Neuronal stem cell (in vitro differentiated cells): ENCODE measurements around the gene PDGFRA. TPM values are rescaled to one million over a fixed set of nuclear protein-coding genes. Genes with fewer than 3 reads are reported as not detected.

Experiments used
- DNase-seq: peaks from one replicate; pipeline ENCODE4 v3.0.0-alpha.2; 2013; ENCODE audit warnings: low spot score
- H2AFZ ChIP-seq: one replicate; pipeline ENCODE4 v1.6.1; 2013; ENCODE audit warnings: mild to moderate bottlenecking, low read length, inconsistent platforms
- H2AK5ac ChIP-seq: 2 replicates; pipeline ENCODE4 v1.6.1; 2013; ENCODE audit warnings: low read depth, mild to moderate bottlenecking, inconsistent platforms, low read length, moderate library complexity, mixed read lengths
- H2BK120ac ChIP-seq: 2 replicates; pipeline ENCODE4 v1.6.1; 2013; ENCODE audit warnings: low read depth, mild to moderate bottlenecking, inconsistent platforms, low read length, moderate library complexity, mixed read lengths
- H2BK12ac ChIP-seq: one replicate; pipeline ENCODE4 v1.6.1; 2013; ENCODE audit warnings: low read length, inconsistent platforms
- H2BK15ac ChIP-seq: 2 replicates; pipeline ENCODE4 v1.6.1; 2013; ENCODE audit warnings: mild to moderate bottlenecking, low read length, inconsistent platforms, mixed read lengths
- H2BK5ac ChIP-seq: one replicate; pipeline ENCODE4 v1.6.1; 2013; ENCODE audit warnings: inconsistent platforms, mild to moderate bottlenecking, low read length, moderate library complexity
- H3K14ac ChIP-seq: one replicate; pipeline ENCODE4 v1.6.1; 2013; ENCODE audit warnings: low read length, inconsistent platforms
- H3K18ac ChIP-seq: 2 replicates; pipeline ENCODE4 v1.6.1; 2013; ENCODE audit warnings: low read length, inconsistent platforms
- H3K23ac ChIP-seq: 2 replicates; pipeline ENCODE4 v1.6.1; 2013; ENCODE audit warnings: low read depth, mild to moderate bottlenecking, mixed read lengths, low read length, inconsistent platforms; ENCODE audit not compliant: poor library complexity
- H3K27ac ChIP-seq: replicated peaks from 3 replicates; pipeline ENCODE4 v1.5.1; 2013; ENCODE audit warnings: low read length, inconsistent platforms
- H3K27me3 ChIP-seq, 3 experiments: 2 replicates each; pipeline ENCODE4 v1.6.1; 2013; ENCODE audit warnings: low read length in 3 of 3, mild to moderate bottlenecking in 2 of 3, inconsistent platforms in 1 of 3, low read depth in 1 of 3, mixed read lengths in 1 of 3, moderate library complexity in 1 of 3; ENCODE audit not compliant: control insufficient read depth in 3 of 3, insufficient read depth in 3 of 3
- H3K36me3 ChIP-seq, 2 donors: replicated peaks in 1 of 2; 2 replicates each; pipeline ENCODE4 v1.6.1; 2013; ENCODE audit warnings: low read length in 2 of 2; ENCODE audit not compliant: control insufficient read depth in 2 of 2, insufficient read depth in 2 of 2
- H3K4ac ChIP-seq: 2 replicates; pipeline ENCODE4 v1.6.1; 2013; ENCODE audit warnings: inconsistent platforms, mild to moderate bottlenecking, low read length, moderate library complexity
- H3K4me1 ChIP-seq, 2 donors: 1 replicate in 1 of 2; 2 replicates in 1 of 2; pipeline ENCODE4 v1.6.1; 2013; ENCODE audit warnings: low read length in 2 of 2, low read depth in 1 of 2; ENCODE audit not compliant: control insufficient read depth in 2 of 2, insufficient read depth in 1 of 2
- H3K4me2 ChIP-seq: one replicate; pipeline ENCODE4 v1.6.1; 2013; ENCODE audit warnings: mild to moderate bottlenecking, low read length, inconsistent platforms; ENCODE audit not compliant: insufficient read depth, poor library complexity, severe bottlenecking
- H3K4me3 ChIP-seq, 2 donors: 2 replicates each; pipeline ENCODE4 v1.5.1; 2013; ENCODE audit warnings: low read length in 2 of 2, mild to moderate bottlenecking in 2 of 2, inconsistent platforms in 1 of 2, moderate library complexity in 1 of 2
- H3K79me1 ChIP-seq: one replicate; pipeline ENCODE4 v1.6.1; 2013; ENCODE audit warnings: low read depth, mild to moderate bottlenecking, inconsistent platforms, low read length, moderate library complexity
- H3K9ac ChIP-seq: one replicate; pipeline ENCODE4 v1.6.1; 2013; ENCODE audit warnings: mild to moderate bottlenecking, low read depth, low read length, inconsistent platforms; ENCODE audit not compliant: poor library complexity
- H3K9me3 ChIP-seq, 2 donors: replicated peaks in 1 of 2; 2 replicates each; pipeline versions ENCODE3 to v1.6.1; 2013; ENCODE audit warnings: low read length in 2 of 2, mild to moderate bottlenecking in 2 of 2, inconsistent platforms in 1 of 2, low read depth in 1 of 2, mixed read lengths in 1 of 2, moderate library complexity in 1 of 2; ENCODE audit not compliant: control insufficient read depth in 2 of 2, insufficient read depth in 1 of 2
- H4K8ac ChIP-seq: one replicate; pipeline ENCODE4 v1.6.1; 2013; ENCODE audit warnings: low read depth, mild to moderate bottlenecking, inconsistent platforms, low read length, moderate library complexity
- H4K91ac ChIP-seq: one replicate; pipeline ENCODE4 v1.6.1; 2013; ENCODE audit warnings: low read length, low read depth, mild to moderate bottlenecking, inconsistent platforms; ENCODE audit not compliant: poor library complexity
- WGBS, 2 donors: extraction: QIAGEN DNeasy Blood & Tissue Kit; methylation state at CpG; one replicate each; pipeline ENCODE4 v1.1.7; 2013; ENCODE audit warnings: missing lambda C conversion rate in 2 of 2, mixed read lengths in 1 of 2; ENCODE audit not compliant: insufficient read length in 2 of 2, insufficient replicate concordance in 1 of 2; ENCODE audit errors: extremely low coverage in 2 of 2; 5-methylcytosine and 5-hydroxymethylcytosine counted together
- polyA plus RNA-seq, 2 experiments: library from polyadenylated mRNA; stranded (reverse); fragments of 200-250 nt; gene quantifications; one replicate each; pipeline ENCODE4 v1.2.3, GENCODE V29; 2013

PDGFRA gene
- polyA plus RNA-seq (2013, experiment 1 of 2): 0.56 TPM
- polyA plus RNA-seq (2013, experiment 2 of 2): 0.66 TPM

DNA sequence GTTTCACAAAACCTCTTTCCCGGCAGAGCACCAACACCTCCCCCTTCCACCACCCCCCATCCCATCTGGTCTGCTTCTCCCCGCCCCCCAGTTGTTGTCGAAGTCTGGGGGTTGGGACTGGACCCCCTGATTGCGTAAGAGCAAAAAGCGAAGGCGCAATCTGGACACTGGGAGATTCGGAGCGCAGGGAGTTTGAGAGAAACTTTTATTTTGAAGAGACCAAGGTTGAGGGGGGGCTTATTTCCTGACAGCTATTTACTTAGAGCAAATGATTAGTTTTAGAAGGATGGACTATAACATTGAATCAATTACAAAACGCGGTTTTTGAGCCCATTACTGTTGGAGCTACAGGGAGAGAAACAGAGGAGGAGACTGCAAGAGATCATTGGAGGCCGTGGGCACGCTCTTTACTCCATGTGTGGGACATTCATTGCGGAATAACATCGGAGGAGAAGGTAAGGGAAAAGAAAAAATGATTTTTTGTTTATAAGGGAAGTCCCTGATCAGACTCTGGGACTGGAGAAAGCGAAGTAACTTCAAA lies at the start of gene PDGFRA:
TSS of gene PDGFRA (plus strand) at position 333 of the 541 bp plus-strand sequence. CDS start 29,476 bp downstream, outside the sequence.
- H3K4me1 ChIP-seq: peaks cover 4 to 16% of the 10 kb centered on the region in 2 donors
- WGBS, 2 donors: no CpG with 5 or more reads among the region's 15 CpGs
- H2AFZ ChIP-seq: peak within 1 kb of the TSS; percentile 81
- H2BK5ac ChIP-seq: no peak within 1 kb of the TSS
- no peaks in the 10 kb centered on the region for H3K36me3 ChIP-seq
- H4K8ac ChIP-seq: no peak within 1 kb of the TSS
- no peak within 1 kb of the TSS for H2BK15ac ChIP-seq
- peak within 1 kb of the TSS; percentile 84 for H3K18ac ChIP-seq
- DNase-seq: peak; percentile 23
- H2AK5ac ChIP-seq: peak within 1 kb of the TSS; percentile 22
- peaks cover 35 to 91% (median 82%) of the 10 kb centered on the region in 3 experiments for H3K27me3 ChIP-seq
- no peak within 1 kb of the TSS for H3K9ac ChIP-seq
- no peaks in the 10 kb centered on the region for H3K79me1 ChIP-seq
- no peak within 1 kb of the TSS for H3K23ac ChIP-seq
- H2BK120ac ChIP-seq: no peak within 1 kb of the TSS
- no peak within 1 kb of the TSS for H3K27ac ChIP-seq
- no peak within 1 kb of the TSS for H2BK12ac ChIP-seq
- no peak within 1 kb of the TSS for H3K4me3 ChIP-seq
- no peak within 1 kb of the TSS for H3K14ac ChIP-seq
- peak within 1 kb of the TSS; percentile 97 for H3K4me2 ChIP-seq
- no peak within 1 kb of the TSS for H4K91ac ChIP-seq
- H3K9me3 ChIP-seq: peaks cover 0 to 1% of the 10 kb centered on the region in 2 donors
- H3K4ac ChIP-seq: no peak within 1 kb of the TSS

DNA sequence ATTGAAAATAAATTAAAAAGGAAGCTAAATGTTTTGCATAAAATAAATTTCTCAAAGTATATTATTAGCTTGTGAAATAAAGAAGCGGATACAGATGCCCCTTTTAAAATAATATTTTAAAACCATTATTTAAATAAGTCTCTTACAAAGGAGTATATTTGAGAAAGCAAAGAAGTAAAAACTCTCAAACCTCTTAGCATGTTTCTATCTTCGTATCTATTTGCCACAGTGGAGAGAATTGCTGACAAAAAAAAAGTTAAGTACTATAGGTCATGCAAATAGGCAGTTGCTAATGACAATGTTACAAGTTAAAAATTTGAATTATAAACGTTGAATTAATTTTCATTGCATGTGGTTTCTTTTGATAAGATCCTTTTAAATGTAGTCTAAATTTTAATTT lies 44.5 kb upstream of the PDGFRA start:
- DNase-seq: no peak
- Histone ChIP-seq H2BK12ac (no peak overlapping the region), H3K14ac (no peak overlapping the region), H2AFZ (no peak overlapping the region), H3K27ac (no peak overlapping the region), H4K91ac (no peak overlapping the region), H3K4me3 (no peak overlapping the region), H2BK120ac (no peak overlapping the region), H2BK15ac (no peak overlapping the region), H2BK5ac (no peak overlapping the region), H4K8ac (no peak overlapping the region), H2AK5ac (no peak overlapping the region), H3K4ac (no peak overlapping the region), H3K79me1 (no peaks in the 10 kb centered on the region), H3K23ac (no peak overlapping the region), H3K36me3 (no peaks in the 10 kb centered on the region), H3K18ac (no peak overlapping the region), H3K4me2 (no peak overlapping the region), H3K4me1 (no peaks in the 10 kb centered on the region), H3K27me3 (no peaks in the 10 kb centered on the region), H3K9me3 (no peaks in the 10 kb centered on the region), H3K9ac (no peak overlapping the region)
- WGBS, 2 donors: no CpG with 5 or more reads among the region's 3 CpGs

DNA sequence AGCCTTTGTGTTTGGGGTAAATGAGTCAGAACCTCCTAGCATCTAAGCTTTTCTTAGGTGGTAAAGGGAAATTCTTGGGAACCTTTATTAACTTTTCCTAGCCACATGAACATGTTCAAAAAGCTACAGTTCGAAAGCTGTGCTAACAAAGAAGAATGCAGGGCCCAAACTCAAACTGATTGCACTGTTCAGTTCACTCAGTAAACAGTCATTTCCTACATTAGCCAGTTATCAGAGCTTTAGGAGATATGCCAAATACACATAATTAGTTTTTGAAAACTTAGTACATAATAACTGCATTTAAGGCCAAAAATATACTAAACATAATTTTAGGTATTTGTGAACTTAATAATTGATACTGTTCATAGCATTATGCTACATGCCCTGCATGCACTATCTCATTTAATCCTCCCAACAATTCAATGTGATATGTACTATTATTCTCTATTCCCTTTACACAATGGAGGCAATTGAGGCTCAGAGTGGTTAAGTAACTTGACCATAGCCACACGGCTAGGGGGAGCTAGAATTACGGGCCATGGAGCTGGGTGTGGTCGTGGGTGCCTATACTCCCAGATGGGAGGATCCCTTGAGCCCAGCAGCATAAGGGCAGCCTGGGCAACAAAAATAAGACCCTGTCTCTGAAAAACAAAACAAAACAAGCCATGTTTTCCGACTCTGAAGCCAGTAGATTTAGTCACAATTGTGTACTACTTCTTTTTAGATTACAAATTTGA lies 43.9 kb upstream of the PDGFRA start:
- no peaks in the 10 kb centered on the region for H3K79me1 ChIP-seq
- no peak overlapping the region for H2AFZ ChIP-seq
- H3K9ac ChIP-seq: no peak overlapping the region
- DNase-seq: no peak
- H2BK5ac ChIP-seq: no peak overlapping the region
- WGBS, 2 donors: no CpG with 5 or more reads among the region's 5 CpGs
- H3K4me3 ChIP-seq: no peak overlapping the region
- H3K23ac ChIP-seq: no peak overlapping the region
- no peak overlapping the region for H3K18ac ChIP-seq
- no peak overlapping the region for H3K27ac ChIP-seq
- H3K4ac ChIP-seq: no peak overlapping the region
- no peak overlapping the region for H2BK12ac ChIP-seq
- no peak overlapping the region for H2BK15ac ChIP-seq
- no peaks in the 10 kb centered on the region for H3K9me3 ChIP-seq
- no peak overlapping the region for H3K4me2 ChIP-seq
- no peaks in the 10 kb centered on the region for H3K4me1 ChIP-seq
- H2BK120ac ChIP-seq: no peak overlapping the region
- H2AK5ac ChIP-seq: no peak overlapping the region
- H4K91ac ChIP-seq: no peak overlapping the region
- no peak overlapping the region for H3K14ac ChIP-seq
- H3K27me3 ChIP-seq: no peaks in the 10 kb centered on the region
- H3K36me3 ChIP-seq: no peaks in the 10 kb centered on the region
- H4K8ac ChIP-seq: no peak overlapping the region

DNA sequence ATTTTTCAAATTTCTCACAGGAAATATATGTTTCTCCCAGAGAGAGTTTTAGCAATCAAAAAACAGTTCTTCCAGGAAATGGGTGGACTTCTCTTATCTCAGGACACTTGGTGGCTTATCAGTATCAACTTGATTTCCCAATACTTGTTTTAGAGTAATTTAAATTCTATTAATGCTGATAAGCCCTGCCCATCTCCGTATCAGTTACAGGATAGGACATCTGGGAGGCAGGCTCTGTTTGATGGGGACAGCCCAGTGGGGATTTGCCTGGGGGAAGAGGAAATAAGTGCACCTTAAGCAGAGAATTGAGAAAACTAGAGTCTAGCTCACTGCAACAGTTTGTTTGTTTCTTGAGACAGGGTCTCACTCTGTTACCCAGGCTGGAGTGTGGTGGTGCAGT lies 43.2 kb upstream of the PDGFRA start:
- no peaks in the 10 kb centered on the region for H3K4me1 ChIP-seq
- H2AK5ac ChIP-seq: no peak overlapping the region
- H2BK12ac ChIP-seq: no peak overlapping the region
- WGBS, 2 donors: no CpG with 5 or more reads among the region's 1 CpG
- no peak overlapping the region for H2BK120ac ChIP-seq
- no peak overlapping the region for H3K4me2 ChIP-seq
- no peak overlapping the region for H2AFZ ChIP-seq
- no peak overlapping the region for H4K91ac ChIP-seq
- H3K27me3 ChIP-seq: no peaks in the 10 kb centered on the region
- H3K23ac ChIP-seq: no peak overlapping the region
- no peak overlapping the region for H2BK15ac ChIP-seq
- no peak for DNase-seq
- no peaks in the 10 kb centered on the region for H3K79me1 ChIP-seq
- no peak overlapping the region for H2BK5ac ChIP-seq
- H3K14ac ChIP-seq: no peak overlapping the region
- no peak overlapping the region for H4K8ac ChIP-seq
- no peak overlapping the region for H3K18ac ChIP-seq
- H3K27ac ChIP-seq: no peak overlapping the region
- H3K4me3 ChIP-seq: no peak overlapping the region
- H3K36me3 ChIP-seq: no peaks in the 10 kb centered on the region
- H3K4ac ChIP-seq: no peak overlapping the region
- H3K9me3 ChIP-seq: no peaks in the 10 kb centered on the region
- no peak overlapping the region for H3K9ac ChIP-seq
